K562 (cell line): ENCODE results near the gene LMNB1. TPM values are rescaled to one million over a fixed set of nuclear protein-coding genes. Genes with fewer than 3 reads are reported as not detected.

Experiments
- CBX5 ChIP-seq: IDR thresholded peaks from 2 replicates; pipeline ENCODE4 v1.6.1; 2014; ENCODE audit warnings: low read depth, borderline replicate concordance
- CREB3L1 ChIP-seq: fragments of 450-650 bp; IDR thresholded peaks from 2 replicates; pipeline ENCODE4 v1.6.1; 2014; ENCODE audit warnings: low read depth, mild to moderate bottlenecking, moderate library complexity, borderline replicate concordance
- ESRRB ChIP-seq: fragments of 250-450 bp; sonication (Bioruptor Pico); IDR thresholded peaks from 2 replicates; pipeline ENCODE4 v1.5.0; 2020; ENCODE audit warnings: mild to moderate bottlenecking, moderate library complexity, borderline replicate concordance
- EZH2 ChIP-seq: IDR thresholded peaks from 2 replicates; pipeline ENCODE4 v1.6.1; 2012; ENCODE audit warnings: low read depth, mild to moderate bottlenecking, inconsistent platforms, low read length, borderline replicate concordance
- FOXJ3 ChIP-seq: sonication (generic); formaldehyde crosslinking; IDR thresholded peaks from 2 replicates; pipeline ENCODE4 v1.4.0; 2020; ENCODE audit warnings: mild to moderate bottlenecking, missing genetic modification reagents
- FOXM1 ChIP-seq, 2 experiments: fragments of 450-650 bp in 1 of 2; sonication (generic) in 1 of 2; formaldehyde crosslinking in 1 of 2; IDR thresholded peaks; 2 replicates each; pipeline versions ENCODE4 v1.6.1 to v1.9.0; 2017 to 2022; ENCODE audit warnings: low read depth in 2 of 2, mild to moderate bottlenecking in 2 of 2, missing genetic modification reagents in 1 of 2, moderate library complexity in 1 of 2
- LCOR ChIP-seq: sonication (generic); formaldehyde crosslinking; IDR thresholded peaks from 2 replicates; pipeline ENCODE4 v1.8.0; 2022; ENCODE audit warnings: mild to moderate bottlenecking, missing genetic modification reagents
- MEF2D ChIP-seq: conservative IDR thresholded peaks from 2 replicates; pipeline ENCODE4 v1.6.1; 2016; ENCODE audit warnings: low read depth, missing genetic modification characterization, missing compliant biosample characterization
- NFATC3 ChIP-seq: fragments of 450-650 bp; IDR thresholded peaks from 2 replicates; pipeline ENCODE4 v1.6.1; 2017; ENCODE audit warnings: mild to moderate bottlenecking
- NFXL1 ChIP-seq: fragments of 450-650 bp; formaldehyde crosslinking; IDR thresholded peaks from 2 replicates; pipeline ENCODE4 v1.4.0; 2021; ENCODE audit warnings: mild to moderate bottlenecking
- NFYB ChIP-seq: IDR thresholded peaks from 2 replicates; pipeline ENCODE4 v1.6.1; 2011; ENCODE audit warnings: mild to moderate bottlenecking, moderate library complexity; ENCODE audit not compliant: insufficient read length; ENCODE audit errors: extremely low read depth
- STAT5B ChIP-seq: fragments of 250-450 bp; sonication (Bioruptor Pico); IDR thresholded peaks from 2 replicates; pipeline ENCODE4 v1.8.0; 2021; ENCODE audit warnings: mild to moderate bottlenecking, inconsistent platforms
- TEAD2 ChIP-seq: fragments of 450-650 bp; IDR thresholded peaks from 2 replicates; pipeline ENCODE4 v1.6.1; 2016; ENCODE audit warnings: missing genetic modification characterization, control low read depth, missing compliant biosample characterization
- YBX1 ChIP-seq: fragments of 450-650 bp; IDR thresholded peaks from 2 replicates; pipeline ENCODE4 v1.7.1; 2016; ENCODE audit warnings: mild to moderate bottlenecking
- ZHX1 ChIP-seq: fragments of 150-350 bp; conservative IDR thresholded peaks from 2 replicates; pipeline ENCODE4 v1.6.1; 2014; ENCODE audit warnings: low read length
- ZNF3 ChIP-seq: fragments of 250-450 bp; sonication (Bioruptor Pico); IDR thresholded peaks from 2 replicates; pipeline ENCODE4 v1.5.0; 2021; ENCODE audit warnings: mild to moderate bottlenecking, moderate library complexity
- polyA plus RNA-seq, 8 experiments: library from polyadenylated mRNA; depleted of rRNA in 4 of 8; stranded (reverse) in 5 of 8; unstranded in 3 of 8; fragments of >200 nt; fragmentation: Nextera tagmentation in 2 of 8; fragmentation: Illumina TruSeq in 1 of 8; extraction: Ambion mirVana in 2 of 8; extraction: Trizol in 1 of 8; gene quantifications; 2 replicates each; pipeline versions ENCODE4 v1.2.1 to v1.2.3, GENCODE V29; 2011 to 2014; ENCODE audit warnings: inconsistent platforms in 1 of 8, missing spikeins in 1 of 8
- total RNA-seq, 7 experiments: library from RNA; depleted of rRNA in 6 of 7; stranded (reverse); fragments of >200 nt in 6 of 7; fragmentation: Illumina TruSeq in 2 of 7; extraction: Trizol in 2 of 7; gene quantifications; 2 replicates each; pipeline versions ENCODE4 v1.2.1 to v1.2.3, GENCODE V29; 2011 to 2021; ENCODE audit warnings: low replicate concordance in 1 of 7
- TF ChIP-seq, protein P1 (sequence below): IDR thresholded peaks from 2 replicates; pipeline ENCODE4 v1.6.1; 2016; ENCODE audit warnings: missing genetic modification characterization, missing compliant biosample characterization
- TF ChIP-seq, protein P2 (sequence below): fragments of 250-450 bp; sonication (Bioruptor Pico); IDR thresholded peaks from 2 replicates; pipeline ENCODE4 v1.5.0; 2020; ENCODE audit warnings: mild to moderate bottlenecking
- TF ChIP-seq, protein P3 (sequence below): fragments of 250-450 bp; sonication (Bioruptor Pico); IDR thresholded peaks from 2 replicates; pipeline ENCODE4 v1.4.0; 2020; ENCODE audit warnings: borderline replicate concordance

LMNB1 gene
- total and polyA plus RNA-seq, 9 of the 15 experiments (the other 6 are each of a cell fraction or from before 2014, with no cell fraction given), result 2.8 to 190 (median 131) TPM

- TF ChIP-seq ZNF3 (CRISPR knock-in tag), result no peak
- 0 out of 2 replicates have a peak, but pooled peaks have one; percentile 18 for TF ChIP-seq CBX5
- peak; percentile 32; the same call in 1 of the 2 replicates for TF ChIP-seq LCOR
- no peak for TF ChIP-seq NFXL1 (CRISPR knock-in tag)
- TF ChIP-seq ESRRB, result no peak
- no peak for TF ChIP-seq MEF2D
- TF ChIP-seq, protein P1, sequence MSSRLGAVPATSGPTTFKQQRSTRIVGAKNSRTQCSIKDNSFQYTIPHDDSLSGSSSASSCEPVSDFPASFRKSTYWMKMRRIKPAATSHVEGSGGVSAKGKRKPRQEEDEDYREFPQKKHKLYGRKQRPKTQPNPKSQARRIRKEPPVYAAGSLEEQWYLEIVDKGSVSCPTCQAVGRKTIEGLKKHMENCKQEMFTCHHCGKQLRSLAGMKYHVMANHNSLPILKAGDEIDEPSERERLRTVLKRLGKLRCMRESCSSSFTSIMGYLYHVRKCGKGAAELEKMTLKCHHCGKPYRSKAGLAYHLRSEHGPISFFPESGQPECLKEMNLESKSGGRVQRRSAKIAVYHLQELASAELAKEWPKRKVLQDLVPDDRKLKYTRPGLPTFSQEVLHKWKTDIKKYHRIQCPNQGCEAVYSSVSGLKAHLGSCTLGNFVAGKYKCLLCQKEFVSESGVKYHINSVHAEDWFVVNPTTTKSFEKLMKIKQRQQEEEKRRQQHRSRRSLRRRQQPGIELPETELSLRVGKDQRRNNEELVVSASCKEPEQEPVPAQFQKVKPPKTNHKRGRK (tag), result no peak
- peak; percentile 70; the same call in 1 of the 2 replicates for TF ChIP-seq CREB3L1
- TF ChIP-seq FOXM1 (IDR thresholded peaks at IDR 0.05; ENCODE audit: low read depth), result peak; percentile 99
- peak; percentile 91 for TF ChIP-seq FOXM1 (CRISPR knock-in tag; IDR thresholded peaks at IDR 0.05; ENCODE audit: low read depth)
- no peak for TF ChIP-seq TEAD2 (tag)
- TF ChIP-seq, protein P2, sequence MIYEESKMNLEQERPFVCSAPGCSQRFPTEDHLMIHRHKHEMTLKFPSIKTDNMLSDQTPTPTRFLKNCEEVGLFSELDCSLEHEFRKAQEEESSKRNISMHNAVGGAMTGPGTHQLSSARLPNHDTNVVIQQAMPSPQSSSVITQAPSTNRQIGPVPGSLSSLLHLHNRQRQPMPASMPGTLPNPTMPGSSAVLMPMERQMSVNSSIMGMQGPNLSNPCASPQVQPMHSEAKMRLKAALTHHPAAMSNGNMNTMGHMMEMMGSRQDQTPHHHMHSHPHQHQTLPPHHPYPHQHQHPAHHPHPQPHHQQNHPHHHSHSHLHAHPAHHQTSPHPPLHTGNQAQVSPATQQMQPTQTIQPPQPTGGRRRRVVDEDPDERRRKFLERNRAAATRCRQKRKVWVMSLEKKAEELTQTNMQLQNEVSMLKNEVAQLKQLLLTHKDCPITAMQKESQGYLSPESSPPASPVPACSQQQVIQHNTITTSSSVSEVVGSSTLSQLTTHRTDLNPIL (CRISPR knock-in tag), result no peak
- TF ChIP-seq YBX1, result no peak
- TF ChIP-seq NFATC3, result no peak
- TF ChIP-seq NFYB, result peak; percentile 63
- TF ChIP-seq EZH2, result no peak
- no peak for TF ChIP-seq ZHX1
- TF ChIP-seq, protein P3, sequence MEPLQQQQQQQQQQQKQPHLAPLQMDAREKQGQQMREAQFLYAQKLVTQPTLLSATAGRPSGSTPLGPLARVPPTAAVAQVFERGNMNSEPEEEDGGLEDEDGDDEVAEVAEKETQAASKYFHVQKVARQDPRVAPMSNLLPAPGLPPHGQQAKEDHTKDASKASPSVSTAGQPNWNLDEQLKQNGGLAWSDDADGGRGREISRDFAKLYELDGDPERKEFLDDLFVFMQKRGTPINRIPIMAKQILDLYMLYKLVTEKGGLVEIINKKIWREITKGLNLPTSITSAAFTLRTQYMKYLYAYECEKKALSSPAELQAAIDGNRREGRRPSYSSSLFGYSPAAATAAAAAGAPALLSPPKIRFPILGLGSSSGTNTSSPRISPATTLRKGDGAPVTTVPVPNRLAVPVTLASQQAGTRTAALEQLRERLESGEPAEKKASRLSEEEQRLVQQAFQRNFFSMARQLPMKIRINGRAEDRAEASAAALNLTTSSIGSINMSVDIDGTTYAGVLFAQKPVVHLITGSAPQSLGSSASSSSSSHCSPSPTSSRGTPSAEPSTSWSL (CRISPR knock-in tag), result no peak
- TF ChIP-seq STAT5B, result no peak
- TF ChIP-seq FOXJ3 (CRISPR knock-in tag), result no peak
These were observed at the start of gene LMNB1 (continued) for GRCh38 chr5:126776499-126777256.
